GM18508 (cell line): ENCODE results near the gene ELL2.

Source experiments
- ATAC-seq: cut with Tn5 transposase; IDR thresholded peaks from one replicate; pipeline ENCODE4 v1.9.1; 2021; ENCODE audit warnings: moderate number of reproducible peaks; ENCODE audit not compliant: insufficient read depth, unreplicated experiment

The ELL2 gene

DNA sequence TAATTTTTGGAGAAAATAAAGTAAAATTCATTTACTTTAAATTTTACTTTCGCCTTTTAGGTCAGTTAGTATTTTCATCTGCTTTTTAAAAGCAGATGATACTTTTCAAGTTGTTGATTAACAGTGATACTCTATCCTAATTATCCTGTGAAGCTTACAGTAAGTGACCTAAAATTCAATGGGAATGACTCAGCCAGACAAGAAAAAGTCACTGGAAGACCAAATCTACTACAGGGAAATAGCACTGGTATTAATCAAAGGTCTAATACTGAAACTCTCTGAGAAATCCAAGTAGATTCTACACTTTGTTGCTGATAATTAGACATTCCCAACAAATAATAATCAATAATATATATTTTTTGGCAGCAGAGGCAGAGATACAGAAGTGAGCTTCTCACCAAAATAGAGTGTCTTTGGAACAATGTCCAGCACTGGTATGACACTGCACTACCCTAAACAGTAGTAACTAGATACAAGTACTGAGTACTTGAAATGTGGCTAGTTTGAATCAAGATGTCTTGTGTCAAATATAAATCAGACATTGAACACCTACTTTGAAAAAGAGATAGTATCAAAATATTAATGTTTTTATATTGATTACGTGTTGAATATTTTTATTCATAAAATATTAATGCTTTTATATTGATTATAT is 22.8 kb upstream of the ELL2 start:
- no peak for ATAC-seq

DNA sequence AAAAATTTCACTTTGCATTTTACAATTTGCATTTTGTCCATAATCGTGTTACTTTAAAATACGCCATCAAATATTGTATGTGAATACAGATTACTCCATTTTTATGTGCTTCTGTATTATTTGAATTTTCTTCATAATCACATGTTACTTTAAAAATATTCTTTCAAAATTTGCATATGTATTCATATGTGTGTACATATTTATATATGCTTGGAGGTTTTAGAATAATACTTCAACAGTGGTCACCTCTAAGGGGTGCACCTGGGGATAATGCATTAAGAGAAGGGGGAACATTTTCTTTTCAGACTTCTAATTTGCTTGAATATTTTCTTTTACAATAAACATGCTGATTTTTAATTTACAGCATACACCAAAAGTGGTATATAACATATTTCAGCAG is 21.9 kb upstream of the ELL2 start:
- ATAC-seq: no peak

DNA sequence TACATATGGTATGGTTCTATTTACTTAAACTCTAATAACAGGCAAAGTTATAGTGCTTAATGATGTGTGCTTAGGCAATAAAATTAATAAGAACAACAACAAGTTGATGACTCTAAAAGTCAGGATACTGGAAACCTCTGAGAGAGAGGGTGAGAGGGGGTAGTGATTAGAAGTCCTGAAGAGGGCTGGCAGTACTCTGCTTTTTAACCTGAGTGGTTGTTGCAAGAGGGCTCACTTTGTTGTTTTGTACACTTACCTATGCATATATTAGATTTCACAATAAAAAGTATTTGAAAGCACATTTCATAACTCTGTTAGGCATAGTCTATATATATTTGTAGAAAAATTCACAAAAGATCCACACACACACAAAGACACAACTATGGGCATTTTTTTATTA is 21.4 kb upstream of the ELL2 start:
- ATAC-seq: no peak

DNA sequence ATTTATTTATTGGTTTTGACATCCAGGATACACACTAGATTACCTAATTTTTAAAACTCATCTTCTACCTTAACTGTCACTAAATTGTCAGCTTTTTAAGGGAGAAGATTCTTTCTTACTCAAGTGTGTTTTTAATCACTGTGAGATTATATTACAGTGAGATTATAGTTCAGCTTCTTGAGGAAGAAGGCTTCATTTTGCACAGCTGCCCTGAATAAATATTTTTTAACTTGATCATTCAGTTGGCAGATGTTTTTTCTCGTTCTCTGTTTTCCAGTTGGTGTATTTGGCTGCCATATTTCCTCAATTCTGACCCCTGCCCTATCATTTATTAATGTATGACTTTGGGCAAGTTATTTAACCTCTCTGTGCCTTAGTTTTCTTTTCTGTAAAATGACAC is 15.0 kb upstream of the ELL2 start:
- ATAC-seq: no peak

DNA sequence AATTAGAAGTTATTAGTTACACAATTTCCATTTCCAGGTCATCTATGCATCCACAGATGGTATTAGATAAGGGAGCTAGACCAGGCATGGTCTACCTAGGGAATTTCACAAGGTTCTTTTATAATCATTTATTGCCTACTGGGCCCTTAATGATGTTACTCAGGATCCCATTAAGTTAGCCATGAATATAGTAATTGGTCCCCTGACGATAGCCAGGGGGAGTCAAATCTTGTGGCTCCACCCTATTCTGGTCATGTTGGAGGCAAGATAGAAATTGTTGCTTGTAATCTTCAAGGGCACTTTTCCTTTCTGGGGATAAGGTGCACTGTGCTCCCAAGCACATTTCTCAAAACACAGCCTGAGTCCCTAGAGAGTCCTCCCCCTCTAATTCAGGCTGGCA is 14.1 kb upstream of the ELL2 start:
- ATAC-seq: no peak

DNA sequence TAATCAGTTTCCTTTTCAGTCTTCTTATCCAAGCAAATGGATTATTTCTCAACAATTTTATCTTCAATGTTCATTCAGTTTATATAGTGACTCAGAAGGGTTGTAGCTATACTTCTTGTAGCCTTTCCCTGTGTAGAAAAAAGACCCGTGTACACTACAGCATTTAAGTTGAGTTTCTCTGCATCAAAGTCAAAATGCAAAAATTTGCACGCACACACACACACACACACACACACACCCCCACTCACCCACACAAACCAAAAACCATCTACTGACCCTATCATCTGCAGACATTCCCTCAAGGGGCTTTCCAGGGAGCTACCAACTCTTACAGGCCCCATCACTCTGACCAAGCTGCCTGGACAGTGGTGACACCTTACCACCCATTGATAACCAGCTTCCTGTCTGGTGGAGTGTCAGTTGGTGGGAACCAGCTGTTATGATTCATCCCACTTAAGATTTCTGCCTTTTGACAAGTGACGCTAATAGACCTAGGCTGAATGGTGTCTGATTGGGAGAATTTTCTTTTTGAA is 12.2 kb upstream of the ELL2 start:
- peak; percentile 83 for ATAC-seq

DNA sequence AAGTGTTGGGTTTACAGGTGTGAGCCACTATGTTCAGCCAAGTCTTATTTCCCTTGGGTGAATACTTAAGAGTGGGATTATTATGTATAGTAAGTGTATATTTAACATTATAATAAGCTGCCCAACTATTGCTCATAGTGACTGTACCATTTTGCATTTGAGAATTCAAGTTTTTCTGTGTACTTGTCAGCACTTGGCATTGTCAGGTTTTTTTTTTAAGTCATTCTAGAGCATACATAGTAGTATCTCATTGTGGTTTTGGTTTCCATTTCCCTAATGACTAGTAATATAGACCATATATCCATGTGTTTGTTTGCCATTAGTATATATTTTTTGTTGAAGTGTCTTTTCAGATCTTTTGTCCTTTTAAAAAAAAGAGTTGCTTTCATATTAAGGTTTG is 10.5 kb upstream of the ELL2 start:
- no peak for ATAC-seq

DNA sequence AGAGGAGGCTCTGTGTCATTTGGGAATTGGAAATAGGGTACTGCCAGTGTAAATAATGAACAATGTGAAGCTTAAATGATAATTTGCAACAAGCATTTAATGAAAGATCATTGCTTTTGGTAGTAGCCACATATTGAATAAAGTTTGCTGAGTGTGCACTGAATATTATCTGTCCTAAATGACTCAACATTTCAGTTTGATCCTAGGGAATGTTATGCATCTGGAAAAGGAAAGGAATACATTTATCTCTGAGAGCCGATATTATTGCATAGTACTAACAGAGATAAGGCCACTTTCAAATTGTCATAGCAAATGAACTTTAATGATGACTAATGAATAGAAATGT is 8.7 kb upstream of the ELL2 start:
- ATAC-seq: no peak

DNA sequence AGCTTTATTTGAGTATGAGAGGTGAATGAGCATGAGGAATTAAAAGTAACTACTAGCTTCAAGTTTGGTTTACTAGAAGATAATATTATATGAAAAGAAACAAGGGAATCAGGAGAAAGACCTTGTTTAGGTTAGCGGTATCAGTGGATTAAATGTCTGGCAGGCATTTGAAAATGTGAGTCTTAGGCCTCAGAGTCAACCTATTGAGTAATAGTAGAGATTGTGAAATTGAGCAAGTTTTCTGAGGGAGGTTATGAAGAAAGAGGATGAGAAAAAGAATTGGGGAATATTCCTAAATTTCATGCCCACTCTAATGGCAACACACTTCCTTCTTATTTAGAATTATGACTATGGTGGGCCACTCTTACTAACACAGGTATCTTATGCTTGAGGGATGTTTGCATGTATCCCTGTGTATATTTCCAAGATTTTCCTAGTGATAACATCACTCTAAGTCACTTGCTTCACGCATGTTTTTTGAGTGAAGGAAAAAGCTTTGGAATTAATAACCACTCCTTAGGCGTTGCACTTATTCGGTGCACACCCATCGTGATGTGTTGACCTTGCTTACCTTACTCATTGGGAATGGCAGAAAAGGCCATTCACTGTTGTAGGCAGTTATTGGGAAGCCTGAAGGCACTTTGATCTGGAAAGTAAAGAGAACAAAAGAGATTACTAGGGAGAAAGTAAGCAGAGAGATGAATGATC is 8.2 kb upstream of the ELL2 start:
- ATAC-seq: no peak

DNA sequence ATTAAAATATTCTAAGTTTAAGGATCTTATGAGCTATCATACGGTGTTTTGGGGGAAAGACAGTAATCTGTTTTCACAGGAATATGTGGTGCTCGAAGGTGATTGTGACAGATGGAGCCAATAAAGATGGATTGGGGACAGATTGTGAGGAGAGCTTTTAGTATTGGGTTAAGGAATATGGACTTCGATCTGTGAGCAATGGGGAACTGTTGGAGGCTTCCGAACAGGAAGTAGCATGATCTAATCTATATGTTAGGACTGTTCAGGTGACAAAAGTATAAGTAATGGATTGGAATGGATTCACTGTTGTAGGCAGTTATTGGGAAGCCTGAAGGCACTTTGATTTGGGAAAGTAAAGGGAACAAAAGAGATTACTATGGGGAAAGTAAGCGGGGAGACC is 7.4 kb upstream of the ELL2 start:
- ATAC-seq: no peak

DNA sequence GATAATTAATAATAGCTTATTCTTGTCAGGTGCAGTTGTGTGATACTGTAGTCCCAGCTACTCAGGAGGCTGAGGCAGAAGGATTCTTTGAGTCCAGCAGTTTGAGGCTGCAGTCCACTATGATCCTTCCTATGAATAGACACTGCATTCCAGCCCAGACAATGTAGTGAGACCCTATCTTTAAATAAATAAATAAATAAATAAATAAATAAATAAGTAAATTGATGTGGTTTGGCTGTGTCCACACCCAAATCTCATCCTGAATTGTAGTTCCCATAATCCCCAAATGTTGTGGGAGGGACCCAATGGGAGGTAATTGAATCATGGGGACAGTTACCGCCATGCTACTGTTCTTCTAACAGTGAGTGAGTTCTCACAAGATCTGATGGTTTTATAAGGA is 5.6 kb upstream of the ELL2 start:
- no peak for ATAC-seq

DNA sequence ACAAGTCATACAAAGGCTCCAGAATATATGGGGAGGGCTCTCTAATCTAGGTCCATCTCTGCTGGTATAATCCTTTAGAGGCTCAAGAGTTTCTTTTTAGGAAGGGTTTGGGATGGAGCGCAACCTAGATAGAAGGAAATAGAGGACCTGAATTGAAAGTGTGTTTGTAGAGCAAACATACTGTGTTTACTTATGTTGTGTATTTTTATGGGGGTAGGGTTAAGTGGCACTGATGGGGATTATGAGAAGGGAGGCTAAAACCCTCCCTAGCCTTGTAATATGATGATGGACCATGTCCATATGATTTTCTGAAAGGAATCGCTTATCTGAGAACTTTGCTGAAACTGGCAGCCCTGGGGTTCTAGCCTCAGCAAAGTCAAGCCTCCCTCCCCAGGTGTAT is 4.4 kb upstream of the ELL2 start:
- no peak for ATAC-seq

DNA sequence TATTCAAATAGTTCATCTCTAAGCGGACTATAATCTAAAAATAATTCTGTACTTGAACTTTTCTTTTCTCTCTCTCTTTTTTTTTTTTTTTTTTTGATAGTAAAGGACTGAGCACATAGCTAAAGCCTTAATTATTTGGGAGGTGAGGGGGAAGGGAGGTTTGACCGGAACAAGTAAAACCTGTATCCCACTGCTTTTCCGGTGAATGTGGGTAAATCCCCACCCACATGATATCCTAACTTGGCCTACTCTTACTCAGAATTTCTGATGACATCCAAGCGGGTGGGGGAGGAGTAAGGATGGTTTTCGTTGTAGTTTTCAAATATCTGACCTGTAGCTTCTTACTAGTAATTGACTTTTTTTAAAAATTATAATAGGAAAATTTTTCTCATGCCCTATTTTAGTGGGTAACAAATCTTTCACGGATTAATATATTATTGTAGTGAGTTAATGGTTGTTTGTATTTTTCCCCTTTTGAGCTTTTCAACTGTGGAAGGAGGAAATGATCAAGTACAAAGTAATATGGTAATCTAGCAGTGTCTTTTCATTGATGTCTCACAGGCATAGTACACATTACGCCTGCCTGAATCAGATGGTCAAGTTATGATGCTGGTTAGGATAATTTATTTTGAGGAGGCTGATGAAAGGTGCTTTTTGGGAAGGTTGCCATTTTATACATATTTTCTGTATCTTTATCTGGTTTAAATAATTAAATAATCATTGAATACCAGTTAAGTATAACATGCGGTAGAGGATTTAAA is 2.2 kb upstream of the ELL2 start:
- no peak for ATAC-seq

DNA sequence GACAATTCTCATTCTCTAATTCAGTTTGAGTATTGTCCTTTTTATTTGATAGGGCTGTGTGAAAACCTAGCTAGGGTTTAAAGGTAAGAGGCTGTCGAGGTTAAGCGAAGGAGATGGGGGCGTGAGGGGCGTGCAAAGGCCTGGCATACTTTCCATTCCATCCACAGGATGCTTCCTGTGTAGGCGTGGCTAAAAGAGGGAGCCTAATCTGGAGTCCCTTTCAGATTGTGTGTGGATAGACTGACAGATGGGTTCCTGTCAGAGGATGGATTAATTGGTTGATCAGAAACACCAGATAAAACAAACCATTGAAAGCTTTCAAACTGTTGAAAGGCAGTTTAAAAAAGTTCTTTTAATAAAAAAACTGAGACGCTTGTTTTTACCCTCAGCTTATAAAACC is 1.1 kb upstream of the ELL2 start:
- no peak for ATAC-seq

DNA sequence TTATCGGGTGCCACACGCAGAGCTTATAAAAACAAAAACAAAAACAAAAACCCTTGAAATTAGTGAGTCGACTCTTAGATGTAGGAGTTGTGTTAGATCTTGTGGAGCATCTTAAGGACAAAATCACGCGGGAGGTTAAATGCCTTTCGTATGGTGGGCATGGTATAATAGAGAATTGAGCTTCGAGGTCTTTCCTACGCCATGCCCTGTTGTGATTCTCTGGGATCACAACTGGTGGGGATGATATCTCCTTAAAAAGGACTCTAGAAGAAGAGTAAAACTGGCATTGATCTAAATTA is 773 bp upstream of the ELL2 start:
- ATAC-seq: no peak

DNA sequence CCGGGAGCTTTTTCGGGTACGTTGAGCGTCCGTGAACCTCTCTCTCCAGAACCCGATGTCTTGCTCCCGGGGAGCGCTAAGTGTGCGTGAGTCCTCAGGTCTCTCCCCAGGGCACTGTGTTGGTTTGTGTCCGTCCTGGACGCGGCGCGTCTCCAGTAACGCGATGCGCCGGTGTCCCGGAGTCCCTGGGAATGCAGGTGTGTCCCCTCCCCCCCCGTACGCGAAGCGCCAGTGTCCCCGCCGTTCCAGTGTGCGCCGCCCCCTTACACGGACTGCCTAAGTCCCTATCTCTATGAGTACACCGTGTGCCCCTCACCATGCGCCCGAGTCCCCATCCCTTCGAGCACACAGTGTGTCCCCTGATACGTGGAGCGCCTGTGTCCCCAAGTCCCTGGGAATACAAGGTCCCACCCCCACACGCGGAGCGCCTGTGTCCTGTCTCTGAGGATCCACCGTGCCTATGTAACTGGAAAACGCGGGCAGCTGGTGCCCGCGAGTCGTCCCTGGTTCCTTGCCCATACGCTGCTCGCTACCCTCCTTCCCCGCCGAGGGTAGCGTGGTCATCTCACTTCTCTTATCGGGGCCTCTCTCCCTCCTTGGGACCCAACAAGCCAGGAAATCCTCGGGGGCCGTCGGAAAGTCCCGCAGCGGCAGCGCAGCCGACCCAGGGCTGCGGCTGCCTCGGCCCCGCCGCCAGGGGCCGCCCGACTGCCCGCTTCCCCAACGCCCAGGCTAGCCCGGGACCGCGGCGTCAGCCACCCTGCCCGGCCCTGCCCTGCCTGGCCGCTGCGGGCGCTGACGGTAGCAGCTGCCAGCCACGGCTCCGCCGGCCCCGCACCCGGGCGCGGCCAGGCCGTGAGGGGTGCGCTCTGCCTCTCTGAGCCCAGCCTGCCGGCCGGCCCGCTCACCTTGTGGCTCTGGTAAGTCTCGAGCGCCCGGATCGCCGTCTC is 709 bp downstream of the ELL2 start:
- peak; percentile 9 for ATAC-seq

DNA sequence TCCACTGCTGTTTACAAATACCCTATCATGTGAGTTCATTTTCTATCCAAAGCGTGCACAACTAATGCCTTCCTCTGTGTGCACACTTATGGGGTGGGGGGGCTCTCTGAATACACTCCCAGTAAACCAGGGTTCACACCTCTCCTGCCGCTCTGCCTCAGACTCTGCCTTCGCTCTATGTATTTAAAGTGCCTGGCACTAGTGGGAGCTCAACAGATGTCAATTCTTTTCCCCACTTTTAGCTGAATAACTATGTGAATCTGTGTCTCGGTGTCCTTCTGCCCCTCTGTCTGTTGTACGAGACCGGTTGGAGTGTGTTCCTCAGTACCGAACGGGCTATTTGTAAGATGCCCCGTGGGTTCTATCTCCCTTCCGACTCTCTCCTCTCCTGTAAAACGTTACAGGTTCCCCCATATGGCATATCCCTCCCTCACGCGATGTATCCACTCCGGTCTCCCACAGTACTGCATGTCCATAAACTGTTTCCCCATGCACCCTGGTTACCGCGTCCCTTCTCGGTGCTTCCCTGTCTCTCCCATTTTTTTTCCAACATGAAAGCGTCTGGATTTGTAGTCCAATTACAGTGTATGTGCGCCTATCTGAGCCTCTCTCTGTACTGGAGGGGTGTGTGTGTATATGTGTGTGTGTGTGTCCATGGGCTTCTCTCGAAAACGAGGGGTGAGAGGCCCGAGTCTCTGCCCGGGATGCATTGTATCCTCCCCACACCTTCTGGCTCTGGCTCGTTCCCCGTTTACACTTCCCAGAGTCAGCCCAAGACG is 1.6 kb downstream of the ELL2 start:
- ATAC-seq: no peak

DNA sequence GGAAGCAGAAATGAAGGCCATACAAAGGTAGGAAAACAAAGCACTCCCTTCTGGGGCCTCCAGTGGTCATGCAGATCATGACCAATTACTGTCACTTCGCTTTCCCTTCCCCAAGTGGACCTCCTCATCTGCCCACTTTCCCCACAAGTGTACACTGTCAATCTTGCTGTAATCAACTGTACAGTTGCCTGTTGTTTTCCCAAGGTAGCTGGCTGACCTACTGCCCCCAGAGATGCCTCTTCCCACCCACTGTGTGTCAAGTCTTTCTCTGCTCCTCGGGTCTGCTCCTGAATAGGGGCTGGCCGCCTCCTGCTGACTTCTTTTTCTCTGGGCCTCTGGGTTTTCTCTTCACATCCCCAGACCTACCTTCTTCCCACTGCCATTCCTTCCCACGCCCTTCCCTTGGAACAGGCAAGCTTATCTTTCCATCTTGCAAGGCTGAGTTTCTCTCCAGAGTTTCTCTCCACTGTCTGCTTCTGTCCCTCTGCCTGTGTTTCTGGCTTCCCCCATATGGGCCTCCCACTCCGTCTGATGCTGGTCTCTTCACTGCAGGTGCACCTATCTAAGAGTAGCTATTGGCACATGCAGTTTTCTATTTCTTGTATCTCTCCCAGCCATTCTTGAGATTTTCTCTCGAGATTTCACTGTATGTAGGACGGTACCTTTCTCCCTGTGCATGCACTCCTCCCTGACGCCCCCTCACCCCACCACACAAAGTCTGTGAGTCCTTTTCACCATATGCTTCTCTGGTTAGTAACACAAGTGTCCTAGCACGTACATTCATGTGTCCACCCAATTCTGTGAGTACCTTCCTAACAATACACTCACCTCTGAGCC is 2.4 kb downstream of the ELL2 start:
- ATAC-seq: no peak
